ENCODE data around the gene VAT1.
"Not testable (repeated sequence)": the region's sequence is repeated elsewhere in the genome, so short reads cannot be mapped to it uniquely, and the experiment has no call there.

Gene VAT1

DNA sequence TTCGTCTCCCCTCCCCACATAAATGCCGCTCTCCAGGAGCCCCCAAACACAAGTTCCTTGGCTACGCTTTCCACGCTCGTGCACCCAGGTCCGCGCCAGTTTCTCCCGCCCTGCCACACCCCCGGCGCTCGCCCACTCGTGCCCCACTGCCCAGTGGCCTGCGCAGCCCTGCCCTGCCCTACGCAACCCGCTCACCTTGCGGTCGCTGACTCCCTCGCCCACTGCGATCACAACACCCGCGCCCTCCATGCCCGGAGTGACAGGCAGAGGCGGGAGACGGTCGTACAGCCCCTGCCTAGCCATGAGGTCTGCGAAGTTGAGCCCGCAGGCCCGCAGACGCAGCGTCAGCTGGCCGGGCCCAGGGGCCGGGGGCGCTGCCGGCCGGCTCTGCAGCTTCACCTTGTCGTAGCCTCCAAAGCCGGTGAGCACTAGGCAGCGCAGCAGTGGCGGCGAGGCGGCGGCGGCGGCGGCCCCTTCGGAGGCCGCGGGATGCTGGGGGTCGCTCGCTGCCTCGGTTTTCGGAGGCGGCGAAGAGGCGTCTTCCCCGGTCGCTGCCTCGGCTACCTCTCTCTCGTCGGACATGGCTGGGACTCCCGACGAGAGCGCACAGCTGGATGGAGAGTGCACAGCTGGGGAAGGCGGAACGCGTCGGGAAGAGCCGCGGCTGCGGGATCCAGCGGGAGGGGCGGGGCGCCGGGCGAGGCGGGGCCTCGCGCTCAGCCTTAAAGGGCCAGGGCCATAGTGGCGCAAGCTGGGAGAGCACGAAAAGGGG lies at the start of gene VAT1:
VAT1 (minus strand) TSS at position 645 of the 772 bp plus-strand sequence; CDS start at position 582, 63 bp downstream.
- peak; percentile 73 to 80 for DNase-seq

DNA sequence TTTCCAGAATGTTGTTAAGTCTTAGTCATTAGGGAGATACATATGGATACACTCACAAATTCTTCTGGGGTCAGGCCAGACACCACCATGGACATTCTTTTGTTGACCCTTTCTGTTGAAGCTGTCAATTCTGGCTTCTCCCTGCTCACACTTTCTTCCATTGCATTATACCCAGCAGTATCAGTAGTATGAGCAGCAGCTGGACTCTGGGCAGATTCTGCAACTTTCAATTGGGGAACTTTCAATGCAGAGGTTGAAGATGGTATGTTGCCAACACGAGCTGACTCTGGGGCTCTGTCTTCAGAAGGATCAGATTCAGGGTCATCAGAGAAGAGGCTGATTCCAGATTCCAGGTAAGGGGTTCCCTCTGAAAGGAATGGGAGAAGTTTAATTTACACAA lies 48.7 kb upstream of the VAT1 start:
- no peak for DNase-seq

DNA sequence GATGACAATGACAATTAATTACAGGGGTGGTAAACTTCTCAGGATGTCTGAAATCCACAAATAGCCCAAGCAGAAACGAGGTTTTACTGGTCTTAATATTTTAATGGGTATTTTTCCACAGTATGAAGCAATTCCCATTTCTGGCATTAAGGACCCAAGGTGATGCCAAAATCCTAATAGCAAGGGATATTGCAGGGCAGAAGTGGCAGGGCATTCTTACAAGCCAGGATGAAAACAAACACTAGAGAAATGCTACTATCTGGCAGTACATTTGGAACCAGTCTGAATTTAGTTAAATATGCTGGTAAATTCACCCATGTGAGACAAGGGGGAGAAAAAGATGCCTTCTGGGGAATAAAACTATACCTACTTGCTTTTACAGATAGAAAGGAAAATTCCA lies 48.1 kb upstream of the VAT1 start:
- no peak for DNase-seq

DNA sequence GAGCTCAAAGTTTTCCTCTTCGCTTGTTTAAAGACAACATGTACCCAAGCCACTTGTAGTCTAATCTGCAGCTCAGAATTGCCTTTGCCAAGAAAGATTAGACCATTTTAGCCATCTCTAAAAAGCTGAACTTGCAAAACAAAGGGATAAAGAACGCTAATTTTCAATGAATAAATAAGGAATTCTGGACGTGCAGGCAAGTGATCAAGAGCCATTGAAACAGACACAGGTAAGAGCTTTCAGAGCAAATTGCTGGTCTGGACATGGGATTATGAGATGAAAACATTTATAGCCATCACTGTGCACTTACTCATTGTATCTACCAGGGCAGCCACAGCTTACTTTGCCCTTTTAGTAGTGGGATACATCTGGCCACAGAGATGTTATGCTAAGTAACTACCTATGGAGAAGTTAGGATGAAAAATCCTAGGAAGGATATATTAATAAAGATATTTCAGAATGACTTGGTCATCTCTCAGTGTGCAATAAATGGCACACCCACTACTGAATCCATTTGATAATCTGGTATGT lies 47.2 kb upstream of the VAT1 start:
- no peak for DNase-seq

DNA sequence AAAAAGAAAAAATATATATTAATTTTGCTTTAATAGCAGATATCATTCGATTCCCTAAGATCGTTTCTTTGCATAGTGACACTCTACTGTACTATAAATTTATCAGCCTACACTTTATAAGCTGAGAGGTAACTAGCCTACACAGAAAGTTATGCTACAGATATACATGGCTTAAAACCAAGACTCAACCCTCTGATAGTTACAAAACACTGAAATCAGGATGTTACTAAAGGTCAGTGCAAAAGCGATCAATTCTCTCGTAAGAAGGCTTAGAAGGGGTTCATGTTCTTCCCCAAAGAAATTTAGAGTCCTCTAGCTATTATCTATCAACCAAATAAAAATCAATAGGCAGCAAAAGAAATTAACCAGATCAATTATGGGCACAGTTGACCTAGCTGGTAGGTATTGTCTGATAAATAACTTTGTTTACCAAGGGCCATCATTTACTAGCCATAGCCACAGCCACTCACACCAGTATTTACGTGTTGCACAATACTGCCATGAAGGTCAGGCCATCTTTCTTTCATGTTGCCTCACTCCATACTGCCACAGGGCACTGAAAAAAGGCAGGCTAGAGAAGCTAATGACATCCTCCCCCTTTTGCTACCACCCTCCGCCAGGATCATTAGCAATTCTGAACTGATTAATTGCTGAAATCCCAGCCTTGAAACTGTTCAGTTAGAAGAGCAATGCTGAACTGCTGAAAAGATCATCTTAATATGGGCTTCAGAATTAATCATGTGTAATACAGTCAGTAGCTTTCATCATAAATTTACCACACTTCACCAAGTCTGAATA lies 46.6 kb upstream of the VAT1 start:
- no peak for DNase-seq

DNA sequence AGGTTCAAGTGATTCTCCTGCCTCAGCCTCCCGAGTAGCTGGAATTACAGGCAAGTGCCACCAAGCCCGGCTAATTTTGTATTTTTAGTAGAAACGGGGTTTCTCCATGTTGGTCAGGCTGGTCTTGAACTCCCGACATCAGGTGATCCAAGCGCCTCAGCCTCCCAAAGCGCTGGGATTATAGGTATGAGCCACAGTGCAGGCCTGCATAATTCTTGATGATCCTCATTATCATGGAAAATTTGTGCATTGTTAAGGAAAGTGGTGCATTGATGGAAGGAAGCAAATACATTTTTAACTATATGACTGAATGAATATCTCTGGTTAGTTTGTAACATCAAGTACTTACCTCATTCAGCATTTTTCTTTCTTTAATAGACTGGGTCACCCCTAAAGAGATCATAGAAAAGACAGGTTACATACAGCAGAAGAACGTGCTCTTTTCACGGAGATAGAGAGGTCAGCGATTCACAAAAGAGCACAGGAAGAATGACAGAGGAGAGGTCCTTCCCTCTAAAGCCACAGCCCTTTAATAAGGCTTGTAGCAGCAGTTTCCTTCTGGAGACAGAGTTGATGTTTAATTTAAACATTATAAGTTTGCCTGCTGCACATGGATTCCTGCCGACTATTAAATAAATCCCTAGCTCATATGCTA lies 40.9 kb upstream of the VAT1 start:
- no peak for DNase-seq

DNA sequence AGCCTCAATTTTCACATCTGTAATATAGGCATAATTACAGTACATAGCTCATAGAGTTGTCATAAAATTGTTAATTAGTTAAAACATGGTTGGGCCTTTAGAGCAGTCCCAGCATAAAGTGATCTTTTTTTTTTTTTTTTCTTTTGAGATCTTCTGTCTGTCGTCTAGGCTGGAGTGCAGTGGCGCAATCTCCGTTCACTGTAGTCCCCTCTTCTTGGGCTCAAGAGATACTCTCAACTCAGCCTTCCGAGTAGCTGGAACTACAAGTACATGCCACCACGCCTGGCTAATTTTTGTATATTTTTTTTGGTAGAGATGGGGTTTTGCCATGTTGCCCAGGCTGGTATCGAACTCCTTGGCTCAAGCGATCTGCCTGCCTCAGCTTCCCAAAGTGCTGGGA lies 33.9 kb upstream of the VAT1 start:
- DNase-seq, result no peak

DNA sequence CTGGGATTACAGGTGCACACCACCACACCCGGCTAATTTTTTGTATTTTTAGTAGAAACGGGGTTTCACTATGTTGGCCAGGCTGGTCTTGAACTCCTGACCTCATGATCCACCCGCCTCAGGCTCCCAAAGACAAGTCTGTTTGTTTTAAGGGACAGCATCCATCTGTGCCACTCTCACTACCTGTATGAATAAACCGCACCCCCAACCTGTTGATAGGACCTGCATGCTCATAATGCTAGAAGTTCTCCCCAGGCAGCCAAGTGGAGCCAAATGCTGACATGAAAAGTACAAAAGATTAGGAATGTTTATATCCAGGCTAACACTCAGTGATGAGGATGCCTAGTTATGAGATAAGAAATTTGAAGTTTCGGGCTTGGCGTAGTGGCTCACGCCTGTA lies 30.8 kb upstream of the VAT1 start:
- DNase-seq, result not testable (repeated sequence)

DNA sequence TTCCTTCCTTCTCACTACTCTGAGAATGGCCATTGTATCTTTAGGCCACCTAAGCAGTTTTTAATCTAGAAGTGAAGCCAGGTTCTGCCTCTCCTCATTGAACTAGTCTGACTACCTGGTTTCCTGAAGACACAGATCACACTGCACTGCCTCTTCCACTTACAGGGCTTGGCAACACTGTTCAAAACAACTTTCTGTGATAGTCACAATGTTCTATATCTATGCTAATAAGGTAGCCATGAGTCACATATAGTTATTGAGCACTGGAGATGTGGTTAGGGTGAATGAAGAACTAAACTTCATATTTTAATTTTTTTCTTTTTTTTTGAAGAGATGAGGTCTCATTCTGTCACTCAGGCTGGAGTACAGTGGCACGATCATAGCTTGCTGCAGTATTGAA lies 29.8 kb upstream of the VAT1 start:
- DNase-seq, result no peak

DNA sequence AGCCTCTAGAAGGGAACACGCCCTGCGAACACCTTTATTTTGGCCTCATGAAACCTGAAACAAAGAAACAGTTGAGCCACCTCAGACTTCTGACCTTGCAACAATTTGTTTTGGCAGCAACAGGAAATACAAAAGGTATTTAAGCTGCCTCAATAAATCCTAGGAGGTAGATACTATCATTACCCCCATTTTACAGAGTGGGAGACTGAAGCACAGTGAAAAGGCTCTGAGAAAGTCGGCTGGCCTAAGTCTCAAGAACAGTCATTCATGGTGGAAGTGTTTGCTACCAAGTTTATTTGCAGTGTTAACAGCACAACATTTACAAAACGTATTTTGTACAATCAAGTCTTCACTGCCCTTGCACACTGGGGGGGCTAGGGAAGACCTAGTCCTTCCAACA lies 21.8 kb upstream of the VAT1 start:
- no peak for DNase-seq

DNA sequence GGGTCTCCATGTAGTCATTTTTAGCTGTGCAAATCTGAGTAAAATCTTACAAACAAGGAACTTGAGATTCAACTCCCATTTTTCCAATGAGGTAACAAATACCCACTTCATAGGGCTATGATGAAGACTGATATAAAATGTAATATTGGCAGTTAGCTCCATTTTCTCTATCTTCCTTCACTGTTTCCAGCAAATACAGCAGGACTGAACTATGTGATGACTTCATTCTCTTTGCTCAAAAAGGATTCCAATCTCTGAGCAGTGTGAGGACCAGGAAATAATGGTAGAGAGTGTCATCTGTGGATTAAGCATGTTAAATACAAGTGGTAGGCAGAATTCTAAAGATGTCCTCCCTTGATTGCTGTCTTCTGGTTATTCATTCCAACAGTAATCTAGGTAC lies 21.1 kb upstream of the VAT1 start:
- no peak for DNase-seq

DNA sequence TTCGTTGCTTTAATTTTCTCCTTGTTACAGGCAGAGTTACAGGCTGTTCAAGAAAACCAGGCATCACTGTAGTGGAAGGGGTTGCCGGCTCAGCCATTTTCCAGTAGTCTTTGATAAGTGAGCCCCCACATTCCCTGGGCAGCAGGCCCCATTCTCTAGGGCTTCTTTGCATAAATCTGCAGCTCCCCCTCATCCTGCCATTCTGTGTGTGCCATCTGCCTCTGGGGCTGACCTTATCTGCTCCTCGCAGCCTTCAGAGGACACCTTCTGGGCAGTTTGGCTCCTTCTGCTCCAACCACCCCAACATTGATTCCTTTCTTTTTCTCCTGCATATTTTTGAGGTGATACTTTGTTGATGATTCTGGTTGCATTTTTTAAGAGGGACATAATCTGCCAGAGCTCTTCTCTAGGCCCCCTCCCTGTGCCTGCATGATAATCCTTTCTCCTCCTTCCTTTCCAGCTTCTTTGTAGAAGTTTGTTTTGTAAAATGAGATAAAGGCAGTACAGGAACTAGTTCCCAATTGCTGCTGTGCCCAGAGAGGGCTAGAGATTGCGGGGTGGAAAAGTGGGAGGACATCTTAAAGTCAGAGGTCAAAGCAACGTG lies 19.9 kb upstream of the VAT1 start:
- no peak for DNase-seq

DNA sequence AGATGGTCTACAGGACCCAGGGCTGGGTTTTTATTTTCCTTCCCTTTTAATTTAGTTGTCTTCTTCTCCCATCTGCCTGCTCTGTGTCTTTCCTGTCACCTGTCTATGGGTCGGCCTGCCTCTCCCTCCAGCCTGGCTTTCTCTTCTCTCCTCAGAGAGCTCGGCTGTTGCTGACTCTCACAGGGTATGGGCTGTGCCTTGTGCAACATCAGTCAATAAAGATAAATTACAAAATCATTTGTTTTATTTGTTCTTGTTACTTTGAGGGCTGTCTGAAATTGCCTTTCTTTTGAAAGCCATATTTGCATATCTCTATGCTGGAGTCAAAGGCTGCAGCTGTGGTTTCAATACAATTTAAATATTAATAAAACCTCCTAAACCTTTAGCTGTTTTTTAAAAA lies 18.5 kb upstream of the VAT1 start:
- no peak for DNase-seq

DNA sequence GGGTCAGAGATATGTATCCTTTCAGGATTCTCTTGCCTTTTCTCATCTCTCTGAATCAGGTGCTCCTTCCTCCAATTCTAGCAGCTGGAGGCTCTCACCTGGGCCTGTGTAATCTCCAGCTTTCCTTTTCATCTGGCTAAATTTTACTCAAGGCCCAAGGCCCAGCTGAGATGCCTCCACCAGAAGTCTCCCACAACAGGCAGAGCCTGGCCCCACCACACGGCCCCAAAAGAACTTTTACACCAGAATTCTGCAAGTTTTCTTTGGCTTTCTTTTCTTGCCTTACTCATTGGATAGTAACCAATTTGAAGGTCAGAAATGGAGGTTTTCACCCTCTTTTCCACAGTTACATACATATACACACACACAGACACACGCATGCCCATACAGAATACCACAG lies 17.5 kb upstream of the VAT1 start:
- no peak for DNase-seq

DNA sequence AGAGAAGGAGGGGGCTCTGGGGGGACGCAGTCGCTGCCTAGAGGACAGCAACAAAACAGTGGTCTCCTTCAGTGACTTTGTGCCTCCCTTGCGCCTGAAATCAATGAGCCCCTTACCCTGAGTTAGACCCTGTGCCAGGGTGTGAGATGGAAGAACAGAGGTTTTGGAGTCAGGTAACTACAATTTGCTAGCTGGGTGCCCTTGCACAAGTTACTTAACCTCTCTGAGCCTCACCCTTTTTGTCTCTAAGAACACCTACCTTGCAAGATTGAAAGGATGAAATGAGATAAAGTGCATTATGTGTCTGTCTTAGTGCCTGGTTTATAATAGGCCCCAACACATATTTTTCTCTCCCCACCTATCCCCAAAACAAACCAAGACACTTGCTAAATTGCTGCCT lies 12.7 kb upstream of the VAT1 start:
- no peak for DNase-seq

DNA sequence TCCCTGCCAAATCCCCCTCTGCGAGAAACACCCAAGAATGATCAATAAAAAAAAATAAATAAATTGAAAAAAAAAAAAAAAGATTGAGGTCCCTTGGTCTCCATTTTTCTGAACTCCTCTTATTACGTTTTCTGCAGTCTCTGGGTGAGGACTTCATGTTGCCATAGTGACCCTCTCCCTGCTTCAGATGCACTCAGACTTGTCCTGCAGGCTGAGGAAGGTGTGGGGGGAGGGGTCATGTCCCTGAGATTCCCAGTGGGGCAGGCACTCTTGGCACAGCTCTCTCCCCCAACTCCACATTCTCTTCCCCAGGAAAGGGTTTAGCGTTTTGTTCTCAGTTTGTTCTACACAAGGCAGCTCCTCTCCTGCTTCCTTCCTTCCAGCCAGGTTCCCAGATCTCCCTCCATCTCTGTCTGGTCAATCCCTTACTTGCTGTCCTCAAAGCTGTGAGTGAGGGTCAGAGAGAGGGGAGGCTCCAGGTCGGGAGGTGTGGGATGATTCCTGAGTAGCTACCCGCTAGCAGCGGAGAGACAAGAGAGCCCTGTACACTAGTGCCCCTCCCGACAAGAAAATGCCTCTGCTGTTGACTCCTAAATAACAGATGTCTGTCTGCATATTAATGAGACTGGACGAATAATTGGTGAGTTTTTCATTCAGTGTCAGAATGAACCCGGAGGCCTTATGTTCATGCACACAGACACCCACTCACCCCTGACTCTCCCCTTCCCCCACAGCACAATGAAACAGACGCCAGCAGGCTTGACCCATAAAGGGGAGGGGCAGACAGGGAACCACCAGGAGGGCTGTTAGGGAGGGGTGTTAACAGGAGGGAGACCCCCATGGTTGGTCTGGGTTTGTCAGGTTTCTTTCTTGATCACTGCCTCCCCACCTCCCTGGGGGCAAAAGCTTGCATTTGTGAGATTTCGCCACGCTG lies 12.0 kb upstream of the VAT1 start:
- DNase-seq, result no peak

DNA sequence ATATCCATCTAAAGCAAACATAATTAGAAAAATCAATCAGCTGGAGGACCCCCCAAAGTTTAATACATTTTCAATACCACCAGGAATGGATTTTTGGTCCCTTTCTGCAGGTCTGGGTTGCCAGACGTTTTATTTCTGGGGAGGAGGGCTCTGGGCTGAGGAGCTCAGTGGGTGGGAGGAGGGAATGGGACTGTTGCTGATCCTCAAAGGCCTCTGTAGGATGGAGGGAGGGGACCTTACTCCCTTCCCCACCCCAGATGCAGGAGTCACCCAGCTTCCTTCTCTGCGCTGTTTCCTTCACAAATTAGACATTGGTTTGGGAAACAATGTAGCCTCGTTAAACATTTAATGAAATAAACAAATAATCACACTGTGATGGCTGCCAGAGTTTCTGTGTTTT lies 9.5 kb upstream of the VAT1 start:
- DNase-seq, result no peak

DNA sequence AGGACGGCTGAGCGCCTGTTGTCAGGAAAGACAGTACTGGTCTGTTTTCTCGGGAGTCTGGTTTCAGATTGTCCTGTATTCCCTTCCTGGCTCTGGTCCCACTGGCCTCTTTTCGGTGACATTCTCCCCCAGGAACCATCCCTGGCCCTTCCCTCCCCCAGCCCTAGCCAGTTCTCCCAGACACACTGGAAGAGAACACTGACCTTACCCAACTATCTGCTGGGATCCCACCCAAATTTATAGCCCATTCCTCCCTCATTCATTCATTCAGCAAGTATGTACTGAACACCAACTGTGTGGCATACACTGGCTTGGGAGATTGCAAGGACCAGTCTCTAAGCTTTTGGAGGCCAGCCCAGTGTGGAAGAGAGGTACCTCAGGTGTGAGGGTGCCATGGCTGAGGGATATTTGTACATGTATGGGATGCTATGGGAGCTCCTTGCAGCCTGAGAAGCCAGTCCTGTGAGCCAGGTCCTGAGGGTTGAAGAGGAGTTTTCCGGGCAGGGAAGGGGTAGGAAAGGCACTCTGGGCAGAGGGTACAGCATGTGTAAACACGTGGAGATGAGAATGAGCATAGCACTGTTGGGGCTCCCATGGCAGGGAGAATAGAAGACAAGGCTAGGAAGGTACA lies 8.1 kb upstream of the VAT1 start:
- DNase-seq, result no peak

DNA sequence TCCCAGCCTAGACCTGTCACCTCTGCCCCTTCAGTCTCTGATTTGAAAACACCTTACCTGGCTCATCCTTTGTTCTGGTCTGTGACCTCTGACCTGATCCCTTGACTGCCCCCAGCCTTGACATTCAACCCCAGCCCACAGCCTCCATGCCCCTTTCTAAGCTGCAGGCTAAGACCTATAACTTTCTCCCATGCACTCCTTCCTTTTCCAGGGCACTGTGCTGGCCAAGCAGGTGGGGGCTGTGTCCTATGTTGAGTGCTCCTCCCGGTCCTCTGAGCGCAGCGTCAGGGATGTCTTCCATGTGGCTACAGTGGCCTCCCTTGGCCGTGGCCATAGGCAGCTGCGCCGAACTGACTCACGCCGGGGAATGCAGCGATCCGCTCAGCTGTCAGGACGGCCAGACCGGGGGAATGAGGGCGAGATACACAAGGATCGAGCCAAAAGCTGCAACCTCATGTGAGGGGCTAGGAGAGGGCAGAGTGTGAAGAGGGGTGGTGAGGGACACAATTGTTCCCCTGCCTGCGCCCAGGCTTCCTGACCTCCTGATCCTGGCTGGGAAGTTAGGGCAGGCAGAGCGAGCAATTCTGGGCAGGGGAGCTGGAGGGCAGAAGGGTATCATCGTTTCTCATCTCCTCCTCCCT lies 6.2 kb upstream of the VAT1 start:
- no peak for DNase-seq

DNA sequence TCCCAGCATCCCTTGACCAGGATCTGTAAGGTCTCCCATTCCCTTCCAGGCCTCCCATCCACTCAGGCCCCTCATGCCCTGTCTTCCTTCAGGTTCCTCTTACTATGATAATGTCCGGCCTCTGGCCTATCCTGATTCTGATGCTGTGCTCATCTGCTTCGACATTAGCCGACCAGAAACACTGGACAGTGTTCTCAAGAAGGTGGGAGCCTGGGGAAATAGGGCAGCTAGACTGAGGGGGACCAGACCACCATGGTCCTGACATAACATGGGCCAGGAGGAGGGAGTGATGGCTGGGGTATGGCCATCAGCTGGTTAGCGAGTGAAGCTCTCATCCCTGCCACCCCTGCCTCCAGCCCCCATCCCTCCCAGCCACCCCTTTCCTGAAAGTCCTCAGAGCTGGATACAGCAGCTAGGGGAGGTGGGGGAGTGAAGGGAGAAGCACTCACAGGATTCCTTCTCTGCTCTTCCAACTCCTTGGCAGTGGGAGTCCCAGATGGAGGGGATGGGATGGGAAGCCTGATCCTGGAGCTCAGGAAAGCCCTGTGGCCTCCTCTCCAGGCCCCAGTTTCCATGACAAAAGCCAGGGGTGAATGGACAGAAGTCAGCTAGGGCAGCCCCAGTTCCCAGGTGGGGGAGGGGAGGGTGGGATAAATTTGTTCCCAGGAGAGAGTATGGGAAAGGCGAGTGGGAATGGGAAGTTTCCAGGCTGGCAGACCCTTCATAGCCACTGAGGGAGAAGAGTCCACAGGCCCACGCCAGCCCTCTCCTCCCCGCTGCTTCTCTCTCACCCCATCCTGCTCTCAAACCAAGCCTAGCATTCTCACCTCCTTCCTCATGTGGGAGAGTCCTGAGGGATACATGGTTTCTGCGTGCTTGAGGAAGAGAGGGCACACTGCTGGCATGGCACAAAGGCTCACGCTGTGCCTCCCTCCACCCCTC lies 5.2 kb upstream of the VAT1 start:
- no peak for DNase-seq

All from stimulated activated CD4-positive, alpha-beta T cell treated with anti-CD3 and anti-CD28 coated beads, Interleukin-2, amount 100 ng/mL, for 24 hours (primary cell).